ENCODE results near the gene CREB3.

CREB3 gene

DNA sequence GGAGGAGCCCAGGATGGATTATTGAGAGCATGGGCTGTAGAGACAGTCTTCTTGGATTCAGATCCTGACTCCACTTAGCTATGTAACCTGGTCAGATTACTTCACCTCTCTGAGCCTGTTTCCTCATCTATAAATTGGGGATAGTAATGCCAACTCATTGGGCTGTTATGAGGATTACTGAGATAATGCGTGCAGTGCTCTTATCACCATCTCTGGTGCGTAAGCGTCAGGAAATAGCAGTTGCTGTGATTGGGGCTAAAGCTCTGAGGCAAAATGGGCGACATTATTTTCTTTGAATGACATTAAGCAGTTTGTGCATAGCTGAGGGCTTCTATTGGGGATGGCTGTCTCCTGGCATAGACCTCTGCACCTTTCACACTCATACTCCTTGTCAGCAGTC, 22.6 kb downstream of the CREB3 start:
- TF ChIP-seq, protein P1, sequence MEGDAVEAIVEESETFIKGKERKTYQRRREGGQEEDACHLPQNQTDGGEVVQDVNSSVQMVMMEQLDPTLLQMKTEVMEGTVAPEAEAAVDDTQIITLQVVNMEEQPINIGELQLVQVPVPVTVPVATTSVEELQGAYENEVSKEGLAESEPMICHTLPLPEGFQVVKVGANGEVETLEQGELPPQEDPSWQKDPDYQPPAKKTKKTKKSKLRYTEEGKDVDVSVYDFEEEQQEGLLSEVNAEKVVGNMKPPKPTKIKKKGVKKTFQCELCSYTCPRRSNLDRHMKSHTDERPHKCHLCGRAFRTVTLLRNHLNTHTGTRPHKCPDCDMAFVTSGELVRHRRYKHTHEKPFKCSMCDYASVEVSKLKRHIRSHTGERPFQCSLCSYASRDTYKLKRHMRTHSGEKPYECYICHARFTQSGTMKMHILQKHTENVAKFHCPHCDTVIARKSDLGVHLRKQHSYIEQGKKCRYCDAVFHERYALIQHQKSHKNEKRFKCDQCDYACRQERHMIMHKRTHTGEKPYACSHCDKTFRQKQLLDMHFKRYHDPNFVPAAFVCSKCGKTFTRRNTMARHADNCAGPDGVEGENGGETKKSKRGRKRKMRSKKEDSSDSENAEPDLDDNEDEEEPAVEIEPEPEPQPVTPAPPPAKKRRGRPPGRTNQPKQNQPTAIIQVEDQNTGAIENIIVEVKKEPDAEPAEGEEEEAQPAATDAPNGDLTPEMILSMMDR (IDR thresholded peaks at IDR 0.05; ENCODE audit: low read depth, low read length), result no peak
- TF ChIP-seq MAX (IDR thresholded peaks at IDR 0.05; ENCODE audit: low read depth, low read length) (no peak), MYC (IDR thresholded peaks at IDR 0.05; ENCODE audit: low read depth, low read length) (no peak), POLR2A (IDR thresholded peaks at IDR 0.05; ENCODE audit: extremely low read depth, insufficient read length) (no peak)
- no peak for DNase-seq (ENCODE audit: low read depth)
- no peak overlapping the region for H3K4me3 ChIP-seq (ENCODE audit: low read depth, low read length)

GRCh38 chr9:35756275-35757225, 24.1 kb downstream of the CREB3 start:
- TF ChIP-seq POLR2A (IDR thresholded peaks at IDR 0.05; ENCODE audit: extremely low read depth, insufficient read length) (peak; percentile 27), MYC (IDR thresholded peaks at IDR 0.05; ENCODE audit: low read depth, low read length) (no peak), MAX (IDR thresholded peaks at IDR 0.05; ENCODE audit: low read depth, low read length) (no peak)
- TF ChIP-seq, protein P1 (IDR thresholded peaks at IDR 0.05; ENCODE audit: low read depth, low read length), result peak; percentile 47
- peak; percentile 76 for DNase-seq (ENCODE audit: low read depth)
- peak overlapping the region; percentile 68 for H3K4me3 ChIP-seq (ENCODE audit: low read depth, low read length)

GRCh38 chr9:35757226-35757891, 24.9 kb downstream of the CREB3 start:
- DNase-seq (ENCODE audit: low read depth), result peak; percentile 64
- peak overlapping the region; percentile 68 for H3K4me3 ChIP-seq (ENCODE audit: low read depth, low read length)
- no peak for TF ChIP-seq MYC (IDR thresholded peaks at IDR 0.05; ENCODE audit: low read depth, low read length)
- TF ChIP-seq, protein P1 (IDR thresholded peaks at IDR 0.05; ENCODE audit: low read depth, low read length), result no peak
- no peak for TF ChIP-seq MAX (IDR thresholded peaks at IDR 0.05; ENCODE audit: low read depth, low read length)
- TF ChIP-seq POLR2A (IDR thresholded peaks at IDR 0.05; ENCODE audit: extremely low read depth, insufficient read length), result no peak

GRCh38 chr9:35757892-35758275, 25.4 kb downstream of the CREB3 start:
- TF ChIP-seq MAX (IDR thresholded peaks at IDR 0.05; ENCODE audit: low read depth, low read length) (no peak), POLR2A (IDR thresholded peaks at IDR 0.05; ENCODE audit: extremely low read depth, insufficient read length) (no peak), MYC (IDR thresholded peaks at IDR 0.05; ENCODE audit: low read depth, low read length) (no peak)
- TF ChIP-seq, protein P1 (IDR thresholded peaks at IDR 0.05; ENCODE audit: low read depth, low read length), result no peak
- DNase-seq (ENCODE audit: low read depth), result no peak
- peak overlapping the region; percentile 68 for H3K4me3 ChIP-seq (ENCODE audit: low read depth, low read length)

DNA sequence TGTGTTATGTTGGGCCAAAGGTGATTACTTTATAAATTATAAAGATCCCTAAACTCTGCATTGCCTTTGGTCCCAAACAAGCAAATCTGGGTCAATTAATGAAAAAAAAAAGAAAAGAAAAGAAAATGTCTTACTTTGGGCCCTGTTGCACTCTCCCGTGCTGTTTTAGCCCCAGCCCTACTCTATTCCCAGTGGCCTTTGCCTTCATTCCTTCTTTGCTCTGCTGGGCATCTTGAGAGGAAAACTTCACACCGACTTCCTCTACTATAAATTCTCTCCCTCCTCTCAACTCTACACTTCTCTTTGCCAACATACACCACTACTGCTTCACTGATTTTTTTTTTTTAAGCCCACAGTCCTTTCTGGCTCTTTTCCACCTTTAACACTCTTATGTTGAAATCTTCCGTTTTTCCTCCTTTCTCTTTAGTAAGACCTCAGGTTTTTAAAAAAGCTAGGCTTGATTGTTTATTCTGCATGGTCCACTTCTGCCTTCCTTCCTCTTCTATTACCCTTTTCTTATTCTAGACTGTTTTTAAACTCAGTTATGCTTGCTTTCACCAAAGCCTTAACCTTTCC, 26.1 kb downstream of the CREB3 start:
- no peak for TF ChIP-seq MYC (IDR thresholded peaks at IDR 0.05; ENCODE audit: low read depth, low read length)
- no peak for TF ChIP-seq MAX (IDR thresholded peaks at IDR 0.05; ENCODE audit: low read depth, low read length)
- no peak for TF ChIP-seq POLR2A (IDR thresholded peaks at IDR 0.05; ENCODE audit: extremely low read depth, insufficient read length)
- TF ChIP-seq, protein P1 (IDR thresholded peaks at IDR 0.05; ENCODE audit: low read depth, low read length), result no peak
- H3K4me3 ChIP-seq (ENCODE audit: low read depth, low read length), result no peak overlapping the region
- DNase-seq (ENCODE audit: low read depth), result no peak
